GM12864 (cell line): ENCODE data around the gene FBXL14.

Source experiments
- DNase-seq: peaks from one replicate; pipeline ENCODE4 v3.0.0-alpha.2; 2011; ENCODE audit warnings: low read depth
- H3K4me3 ChIP-seq: 2 replicates; pipeline ENCODE4 v1.5.1; 2011; ENCODE audit warnings: mild to moderate bottlenecking, low read depth, low read length, control low read depth
- CTCF ChIP-seq: IDR thresholded peaks from 2 replicates; pipeline ENCODE4 v1.5.1; 2011; ENCODE audit warnings: low read depth, mild to moderate bottlenecking, moderate library complexity, low read length, control low read depth, inconsistent platforms; ENCODE audit errors: missing control alignments

The FBXL14 gene

GRCh38 chr12:1630827-1631591, 36.6 kb upstream of the FBXL14 start:
- TF ChIP-seq CTCF, result no peak
- no peak for DNase-seq
- H3K4me3 ChIP-seq, result no peak overlapping the region

GRCh38 chr12:1630133-1630826, 35.9 kb upstream of the FBXL14 start:
- TF ChIP-seq CTCF, result no peak
- H3K4me3 ChIP-seq, result peak overlapping the region; percentile 21
- no peak for DNase-seq

- TF ChIP-seq CTCF, result peak; percentile 18
- DNase-seq, result no peak
- peak overlapping the region; percentile 19; the same call in 1 of the 2 replicates for H3K4me3 ChIP-seq
Observed at GRCh38 chr12:1629338-1630132, 35.2 kb upstream of the FBXL14 start.

GRCh38 chr12:1628666-1629337, 34.4 kb upstream of the FBXL14 start, which contains the start of gene WNT5B:
Gene WNT5B, plus strand, starts transcription at chr12:1629231. Its CDS starts 2,124 bp downstream, at chr12:1631355.
- no peak for TF ChIP-seq CTCF
- peak within 1 kb of the TSS; percentile 19; the same call in 1 of the 2 replicates for H3K4me3 ChIP-seq
- no peak for DNase-seq

GRCh38 chr12:1622406-1622805, 28.0 kb upstream of the FBXL14 start:
- H3K4me3 ChIP-seq, result no peak overlapping the region
- DNase-seq, result no peak
- TF ChIP-seq CTCF, result no peak

- TF ChIP-seq CTCF, result no peak
- no peak overlapping the region for H3K4me3 ChIP-seq
- DNase-seq, result no peak
Observed at GRCh38 chr12:1620092-1620491, 25.7 kb upstream of the FBXL14 start.
